ENCODE results near the gene CDKN3.

The CDKN3 gene
- total RNA-seq = 0.24 to 0.63 reads per million in 2 donors

DNA sequence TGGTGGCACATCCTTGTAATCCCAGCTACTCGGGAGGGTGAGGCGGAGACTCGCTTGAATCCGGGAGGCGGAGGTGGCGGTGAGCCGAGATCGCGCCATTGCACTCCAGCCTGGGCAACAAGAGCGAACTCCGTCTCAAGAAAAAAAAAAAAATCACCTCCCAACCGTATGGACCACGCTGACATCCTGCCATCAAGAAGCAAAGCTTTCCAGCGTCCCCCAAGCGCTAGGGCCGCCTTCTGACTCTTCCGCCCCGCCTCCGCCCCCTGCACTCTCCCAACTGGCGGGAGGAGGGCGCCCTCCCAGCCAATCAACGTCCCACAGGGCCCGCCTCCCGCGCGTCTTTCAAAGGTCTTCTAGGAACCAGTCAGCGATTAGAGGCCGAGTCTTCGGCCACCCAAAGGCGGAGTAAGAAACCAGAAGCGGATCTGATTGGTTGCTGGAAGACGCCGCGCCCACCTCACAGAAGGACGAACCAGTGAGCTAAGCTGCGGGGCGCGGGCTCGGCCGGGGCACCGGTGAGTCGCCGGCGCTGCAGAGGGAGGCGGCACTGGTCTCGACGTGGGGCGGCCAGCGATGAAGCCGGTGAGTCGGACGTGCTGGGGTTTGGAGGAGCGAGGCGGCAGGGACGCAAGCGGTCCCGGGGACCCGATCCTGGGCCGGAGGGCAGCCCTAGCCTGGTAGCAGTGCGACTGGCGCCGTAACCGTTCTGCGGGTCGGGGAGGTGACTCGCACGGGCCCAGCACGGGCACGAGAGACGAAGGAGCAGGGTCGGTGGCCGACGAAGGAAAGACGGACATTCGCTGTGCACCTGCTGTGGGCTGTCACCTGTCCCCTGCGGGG, at the start of gene CDKN3:
Gene CDKN3 (plus strand): TSS at position 515 of the 843 bp plus-strand sequence. CDS start 62 bp downstream, at position 577.
- peak; percentile 94 for DNase-seq

DNA sequence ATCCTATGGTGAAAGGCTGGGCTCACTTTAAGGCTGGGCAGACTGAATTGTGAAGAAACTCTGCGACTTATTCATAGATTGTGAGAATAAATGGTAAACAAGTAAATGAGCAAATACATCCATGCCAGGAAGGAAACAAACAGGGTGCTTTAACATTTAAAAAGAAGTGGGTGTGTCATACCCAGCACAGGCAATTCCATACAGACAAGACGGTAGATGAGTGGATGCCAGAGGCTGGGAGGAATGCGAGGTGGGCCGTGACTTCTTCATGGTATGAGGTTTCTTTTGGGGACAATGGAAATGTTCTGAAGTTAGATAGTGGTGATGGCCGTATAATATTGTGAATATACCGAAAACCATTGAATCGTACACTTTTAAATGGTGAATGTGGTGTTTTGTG, 49.8 kb upstream of the CDKN3 start:
- DNase-seq = no peak

GRCh38 chr14:54348001-54348611, 48.7 kb upstream of the CDKN3 start:
- DNase-seq = no peak

GRCh38 chr14:54348923-54349620, 47.7 kb upstream of the CDKN3 start:
- DNase-seq = no peak

DNA sequence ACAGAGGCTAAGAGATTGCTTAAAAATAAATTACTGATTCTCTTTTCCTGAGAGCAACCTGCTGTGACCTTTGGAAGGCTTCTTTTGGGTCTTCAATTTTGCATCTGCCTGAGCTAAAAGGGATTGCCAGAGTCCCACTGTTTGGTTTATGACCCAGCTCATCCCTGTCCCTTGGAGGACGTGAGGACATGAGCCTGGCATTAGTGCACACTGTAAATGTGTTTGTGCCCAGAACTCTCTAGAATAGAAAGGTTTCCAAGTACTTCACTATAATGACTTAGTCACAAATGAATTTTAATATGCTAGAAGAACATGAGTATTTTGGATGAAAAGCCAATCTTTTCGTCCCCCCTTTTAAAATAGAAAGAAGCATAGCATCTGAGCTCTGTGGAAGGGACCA, 47.1 kb upstream of the CDKN3 start:
- no peak for DNase-seq

DNA sequence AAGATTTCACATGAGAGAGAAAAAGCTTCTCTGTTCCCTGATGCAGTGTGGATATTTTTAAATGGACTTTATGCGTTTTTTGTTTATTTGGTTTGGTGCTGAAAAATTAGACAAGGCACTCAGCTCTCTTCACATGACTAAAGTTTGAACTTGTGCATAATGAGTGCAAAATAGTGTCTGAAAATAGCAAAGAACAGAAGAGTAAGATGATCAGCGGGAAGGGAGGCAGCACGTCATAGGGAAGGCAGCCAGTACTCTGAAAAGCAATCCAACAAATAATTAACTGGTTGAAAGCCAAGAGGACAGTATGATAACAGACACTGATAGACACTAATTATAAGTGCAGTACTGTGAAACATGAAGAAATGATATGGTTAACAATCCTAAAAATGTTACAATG, 46.6 kb upstream of the CDKN3 start:
- no peak for DNase-seq

- DNase-seq = no peak
These were observed 43.5 kb upstream of the CDKN3 start for GRCh38 chr14:54353266-54353665.

DNA sequence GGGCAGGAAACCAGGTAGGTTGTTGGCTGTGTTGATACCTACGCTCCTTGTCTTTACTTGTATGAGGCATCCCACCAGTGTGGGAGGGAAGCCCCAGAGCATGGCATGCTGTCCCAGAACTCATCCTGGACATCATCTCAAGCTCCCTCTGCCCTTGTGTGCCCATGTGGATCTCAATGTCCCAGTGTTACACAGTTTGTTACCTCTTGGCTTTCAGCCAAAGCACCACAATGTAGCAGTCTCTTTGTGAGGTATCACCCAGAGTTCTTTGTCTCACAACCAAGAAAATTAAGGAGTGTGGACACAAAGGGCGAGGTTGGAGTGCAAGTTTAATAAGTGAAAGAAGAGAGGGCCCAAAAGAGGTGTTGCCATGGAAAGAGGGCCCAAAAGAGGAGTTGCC, 43.1 kb upstream of the CDKN3 start:
- DNase-seq = no peak

DNA sequence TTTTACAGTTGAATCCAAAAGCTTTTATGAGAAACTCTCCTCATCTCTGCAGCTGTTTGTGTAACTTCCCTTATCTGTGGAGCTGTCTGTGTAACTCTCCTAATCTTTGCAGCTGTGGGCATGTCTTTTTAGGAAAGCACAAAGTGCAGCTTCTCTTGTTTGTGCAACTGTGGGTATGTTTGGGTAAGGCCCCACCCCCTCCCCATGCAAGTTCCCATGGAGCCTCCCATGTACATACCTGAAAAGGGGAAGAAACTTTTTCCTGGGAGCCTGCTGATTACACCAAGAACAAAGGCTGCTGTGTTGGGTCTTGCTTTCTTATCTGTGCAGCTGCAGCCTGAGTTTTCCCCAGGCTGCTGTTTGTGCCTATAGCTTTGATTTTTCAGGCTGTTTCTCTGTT, 42.7 kb upstream of the CDKN3 start:
- DNase-seq = no peak

DNA sequence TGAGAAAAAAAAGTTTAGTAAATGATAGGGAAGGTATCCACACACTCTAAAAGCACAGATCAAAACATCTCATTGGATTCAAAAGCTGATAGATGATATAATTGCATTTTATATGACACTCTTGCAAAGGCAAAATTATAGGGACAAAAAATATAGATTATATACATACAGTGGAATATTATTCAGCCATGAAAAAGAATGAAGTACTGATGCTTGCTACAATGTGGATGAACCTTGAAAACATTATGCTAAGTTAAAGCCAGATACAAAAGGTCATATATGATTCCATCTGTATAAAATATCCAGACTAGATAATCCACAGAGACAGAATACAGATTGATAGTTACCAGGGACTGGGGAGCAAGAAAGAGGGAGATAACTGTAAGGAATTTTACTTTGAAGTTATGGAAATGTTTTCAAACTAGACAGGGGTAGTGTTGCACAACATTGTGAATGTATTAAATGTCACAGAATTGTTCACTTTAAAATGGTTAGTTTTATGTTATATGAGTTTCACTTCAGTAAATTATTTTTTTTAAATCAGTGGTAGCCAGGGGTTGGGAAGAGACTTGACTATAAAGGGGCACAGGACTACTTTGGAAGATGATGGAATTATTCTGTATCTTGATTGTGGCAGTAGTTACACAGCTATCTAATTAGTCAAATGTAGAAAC, 41.7 kb upstream of the CDKN3 start:
- DNase-seq = no peak

- no peak for DNase-seq
These were observed 41.1 kb upstream of the CDKN3 start for GRCh38 chr14:54355698-54356097.

DNA sequence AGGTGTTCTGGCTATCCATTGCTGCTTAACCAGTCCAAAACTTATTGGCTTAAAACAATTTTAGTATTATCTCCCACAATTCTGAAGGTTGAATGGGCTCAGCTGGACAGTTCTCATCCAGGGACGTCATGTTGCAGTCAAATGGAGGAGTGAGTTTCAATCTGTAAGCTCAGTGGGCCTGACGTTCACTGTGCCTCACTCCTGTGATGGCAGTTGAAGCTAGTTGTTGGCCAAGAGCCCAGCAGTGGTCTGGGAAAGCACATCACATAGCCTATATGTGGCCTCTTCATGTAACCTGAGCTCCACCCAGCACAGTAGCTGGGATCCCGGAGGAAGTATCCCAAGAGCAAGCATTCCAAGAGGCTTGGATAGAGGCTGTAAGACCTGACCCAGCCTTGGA, 40.6 kb upstream of the CDKN3 start:
- no peak for DNase-seq

GRCh38 chr14:54360667-54361066, 36.1 kb upstream of the CDKN3 start:
- no peak for DNase-seq

DNA sequence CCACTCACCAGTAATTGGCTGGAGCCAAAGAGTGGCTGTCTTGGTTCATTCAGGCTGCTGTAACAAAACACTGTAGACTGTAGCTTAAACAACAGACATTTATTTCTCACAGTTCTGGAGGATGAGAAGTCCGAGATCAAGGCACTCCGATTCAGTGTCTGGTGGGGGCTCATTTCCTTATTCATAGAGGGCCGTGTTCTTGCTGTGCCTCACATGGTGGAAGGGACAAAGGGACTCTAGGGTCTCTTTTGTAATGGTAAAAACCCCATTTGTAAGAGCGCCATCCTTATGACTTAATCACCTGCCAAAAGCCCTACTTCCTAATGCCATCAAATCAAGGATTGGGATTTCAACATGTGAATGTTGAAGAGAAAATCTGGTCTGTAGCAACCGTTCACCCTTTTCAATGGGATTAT, 34.7 kb upstream of the CDKN3 start:
- no peak for DNase-seq

DNA sequence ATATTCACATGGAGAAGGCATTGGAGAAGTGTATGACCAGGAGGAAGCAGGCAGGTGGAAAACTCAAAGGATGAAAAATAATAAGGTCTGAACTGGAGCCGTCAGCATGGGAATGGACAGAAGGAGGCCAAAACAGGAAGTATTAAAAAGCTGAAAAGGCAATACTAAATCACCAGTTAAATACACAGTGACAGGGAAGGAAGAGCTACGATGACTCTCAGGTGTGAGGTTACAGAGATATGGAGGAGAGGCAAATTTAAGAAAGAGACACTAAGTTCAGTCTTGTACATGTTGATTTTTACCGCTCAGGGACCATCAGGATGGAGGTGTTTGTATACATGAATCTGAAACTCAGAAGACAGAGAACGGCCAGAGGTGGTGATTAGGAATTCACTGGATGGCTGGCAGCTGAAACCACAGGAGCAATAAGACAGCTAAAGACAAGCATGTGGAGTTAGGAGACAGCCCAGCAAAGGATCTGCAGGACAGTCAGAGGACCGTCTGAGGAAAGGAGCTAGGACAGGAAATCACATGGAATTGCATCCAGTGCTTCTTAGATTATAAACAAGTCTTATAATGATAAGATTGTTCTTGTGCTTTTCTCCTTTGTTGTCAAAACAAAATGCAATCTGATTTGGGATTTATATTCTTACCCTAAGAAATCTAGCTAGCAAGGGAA, 33.9 kb upstream of the CDKN3 start:
- no peak for DNase-seq

DNA sequence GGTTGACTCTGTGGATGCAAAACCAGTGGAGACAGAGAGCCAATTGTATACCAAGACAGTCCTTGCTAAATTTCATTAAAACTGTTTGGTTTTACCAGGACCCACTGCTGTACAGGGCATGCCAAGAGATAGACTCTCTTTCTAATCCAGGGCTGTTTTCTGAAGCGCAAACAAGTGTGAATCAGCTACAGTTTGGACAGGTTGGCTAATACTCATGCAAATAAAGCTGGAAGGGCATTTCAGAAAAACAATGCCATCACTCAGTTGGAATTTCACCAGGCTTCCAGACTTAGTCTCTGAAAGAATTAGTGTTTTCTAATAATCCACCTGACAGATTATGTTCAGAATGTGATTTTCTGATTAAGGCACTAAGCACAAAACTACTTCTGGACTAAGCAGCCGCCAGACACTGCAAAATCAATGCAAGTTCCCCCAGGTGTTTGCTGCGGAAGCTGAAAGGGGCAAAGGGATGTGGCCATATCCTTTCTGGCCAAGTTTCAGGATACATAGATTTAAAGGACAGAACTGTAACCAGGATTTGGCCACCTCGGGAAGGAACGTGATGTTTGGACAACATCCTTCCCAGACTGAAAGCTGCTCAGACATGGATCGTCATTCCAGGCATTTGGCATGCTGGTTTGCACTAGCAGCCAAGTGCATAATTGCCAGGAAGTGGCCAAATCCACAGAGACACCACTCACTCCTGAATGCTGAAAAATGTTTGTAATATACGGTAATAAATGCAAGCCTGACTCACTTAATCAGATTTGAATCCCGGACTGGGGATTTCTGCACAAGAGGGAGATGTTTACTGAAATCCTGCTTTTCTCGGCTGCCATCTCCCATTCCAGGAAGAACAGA, 32.0 kb upstream of the CDKN3 start:
- no peak for DNase-seq

- DNase-seq = no peak
These were observed 29.8 kb upstream of the CDKN3 start for GRCh38 chr14:54366736-54367735.

DNA sequence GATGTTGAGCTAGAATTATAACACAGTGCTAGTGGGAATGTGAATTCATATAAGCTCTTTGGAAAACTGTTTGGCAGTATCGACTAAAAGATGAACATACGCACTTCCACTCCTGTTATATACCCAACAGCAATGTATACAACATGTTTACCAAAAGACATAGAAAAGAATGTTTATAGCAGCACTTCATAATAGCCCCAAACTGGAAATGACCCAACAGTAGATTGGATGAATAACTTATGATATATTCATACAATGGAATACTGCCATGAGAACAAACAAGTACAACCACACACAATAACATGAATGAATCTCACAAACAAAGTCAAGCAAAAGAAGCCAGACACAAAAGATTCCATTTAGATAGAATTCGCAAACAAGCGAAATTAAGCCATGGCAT, 28.5 kb upstream of the CDKN3 start:
- no peak for DNase-seq

DNA sequence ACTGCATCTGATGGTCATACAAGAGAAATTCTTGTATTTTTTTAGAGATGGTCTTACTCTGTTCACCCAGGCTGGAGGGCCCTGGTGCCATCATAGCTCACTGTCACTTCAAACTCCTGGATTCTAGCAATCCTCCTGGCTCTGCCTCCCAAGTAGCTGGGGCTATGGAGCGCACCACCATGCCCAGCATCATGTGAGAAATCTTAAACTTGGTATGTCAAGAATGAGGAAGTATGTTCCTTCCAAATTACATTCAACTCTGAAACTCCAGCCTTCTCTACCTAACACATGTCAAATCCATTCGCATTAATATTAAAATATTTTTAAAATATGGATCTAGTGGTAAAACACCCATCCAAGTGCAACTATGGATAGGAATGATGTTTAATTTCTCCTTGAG, 27.5 kb upstream of the CDKN3 start:
- no peak for DNase-seq

Measured in T-helper 9 cell (primary cell).